AG09309 (cell line): ENCODE data around the gene CLEC16A.

Experiments used
- DNase-seq: peaks from one replicate; pipeline ENCODE4 v3.0.0-alpha.2; 2010; ENCODE audit warnings: low read depth
- H3K4me3 ChIP-seq: 2 replicates; pipeline ENCODE4 v1.5.1; 2011; ENCODE audit warnings: mild to moderate bottlenecking, low read depth, low read length, moderate library complexity; ENCODE audit not compliant: control insufficient read depth
- CTCF ChIP-seq: IDR thresholded peaks from 2 replicates; pipeline ENCODE4 v1.5.1; 2011; ENCODE audit warnings: mild to moderate bottlenecking, low read depth, low read length, inconsistent platforms; ENCODE audit not compliant: insufficient read depth, control insufficient read depth; ENCODE audit errors: missing control alignments

CLEC16A gene

GRCh38 chr16:11201498-11202259 is 257.3 kb downstream of the CLEC16A start:
- no peak for TF ChIP-seq CTCF
- peak overlapping the region; percentile 5; the same call in 1 of the 2 replicates for H3K4me3 ChIP-seq
- peak; percentile 37 for DNase-seq

GRCh38 chr16:11202260-11203091 is 258.1 kb downstream of the CLEC16A start:
- H3K4me3 ChIP-seq = no peak overlapping the region
- no peak for DNase-seq
- no peak for TF ChIP-seq CTCF

- TF ChIP-seq CTCF = no peak
- H3K4me3 ChIP-seq = no peak overlapping the region
- no peak for DNase-seq
These were observed 258.8 kb downstream of the CLEC16A start for GRCh38 chr16:11203111-11203623.

- no peak for TF ChIP-seq CTCF
- H3K4me3 ChIP-seq = no peak overlapping the region
- no peak for DNase-seq
These were observed 260.2 kb downstream of the CLEC16A start for GRCh38 chr16:11204513-11205047.

- DNase-seq = no peak
- H3K4me3 ChIP-seq = no peak overlapping the region
- TF ChIP-seq CTCF = no peak
These were observed 260.8 kb downstream of the CLEC16A start for GRCh38 chr16:11205065-11205699.
